Measurements from ENCODE around the gene ACSF3.

Gene ACSF3

DNA sequence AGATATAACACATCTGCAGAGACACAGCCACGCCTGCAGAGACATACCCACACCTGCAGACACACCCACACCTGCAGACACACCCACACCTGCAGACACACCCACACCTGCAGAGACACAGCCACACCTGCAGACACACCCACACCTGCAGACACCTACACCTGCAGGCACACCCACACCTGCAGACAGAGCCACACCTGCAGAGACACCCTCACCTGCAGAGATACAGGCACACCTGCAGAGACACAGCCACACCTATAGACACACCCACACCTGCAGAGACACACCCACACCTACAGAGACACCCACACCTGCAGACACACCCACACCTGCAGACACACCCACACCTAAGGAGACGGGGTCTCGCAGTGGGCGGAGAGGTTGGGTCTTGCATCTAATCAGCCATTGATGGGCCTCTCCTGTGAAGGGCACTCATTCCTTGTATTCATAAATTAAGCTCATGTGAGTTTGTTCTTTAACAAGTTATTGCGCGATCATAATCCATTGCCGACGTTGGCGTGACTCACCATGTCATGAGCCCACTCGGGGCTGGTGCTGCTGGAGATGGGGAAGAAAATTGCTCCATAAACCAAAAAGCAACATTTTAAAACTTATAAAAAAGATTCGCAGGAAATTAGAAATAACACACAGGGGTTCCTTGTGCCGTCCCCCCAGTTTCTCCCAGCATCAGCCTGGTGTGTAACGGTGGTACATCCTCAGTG is 49.0 kb downstream of the ACSF3 start:
- DNase-seq (ENCODE audit: extremely low read depth in 1 of 2, low read depth in 1 of 2): no peak

GRCh38 chr16:89143201-89143741 is 49.6 kb downstream of the ACSF3 start:
- no peak for DNase-seq (ENCODE audit: extremely low read depth in 1 of 2, low read depth in 1 of 2)

GRCh38 chr16:89143911-89144675 is 50.4 kb downstream of the ACSF3 start:
- DNase-seq (ENCODE audit: extremely low read depth in 1 of 2, low read depth in 1 of 2): no peak

GRCh38 chr16:89144681-89145080 is 51.0 kb downstream of the ACSF3 start:
- DNase-seq (ENCODE audit: extremely low read depth in 1 of 2, low read depth in 1 of 2): no peak

DNA sequence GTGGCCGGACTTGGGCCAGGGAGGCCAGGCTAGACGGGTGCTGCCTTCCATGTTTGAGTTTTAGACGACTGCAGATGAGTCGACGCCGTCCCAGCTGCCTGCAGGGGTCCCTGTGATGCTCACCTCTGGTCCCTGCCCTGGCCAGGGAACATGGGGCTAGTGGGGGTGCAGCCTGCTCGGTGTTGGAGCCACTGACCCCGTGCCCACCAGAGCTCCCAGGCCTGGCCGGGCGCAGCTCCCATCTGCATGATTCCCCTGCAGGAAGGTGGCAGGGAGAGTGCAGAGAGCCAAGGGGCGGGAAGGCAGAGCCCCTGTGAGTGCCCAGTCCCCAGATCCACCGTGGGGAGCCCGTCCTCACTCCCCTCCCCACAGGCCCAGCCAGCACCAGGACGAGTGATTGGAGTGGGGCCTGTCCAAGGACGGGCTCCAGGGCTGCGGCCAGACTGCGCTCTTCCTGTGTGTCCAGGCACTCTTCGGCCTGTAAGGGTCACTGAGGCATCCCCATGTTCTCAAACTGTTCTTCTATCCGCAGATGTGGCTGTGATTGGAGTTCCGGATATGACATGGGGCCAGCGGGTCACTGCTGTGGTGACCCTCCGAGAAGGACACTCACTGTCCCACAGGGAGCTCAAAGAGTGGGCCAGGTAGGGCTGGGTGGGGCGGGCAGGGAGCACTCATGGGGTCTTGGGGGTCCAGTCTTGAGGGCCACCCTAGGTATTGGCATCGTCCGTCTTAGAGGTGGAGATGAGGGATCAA is 51.9 kb downstream of the ACSF3 start:
- no peak for DNase-seq (ENCODE audit: extremely low read depth in 1 of 2, low read depth in 1 of 2)

DNA sequence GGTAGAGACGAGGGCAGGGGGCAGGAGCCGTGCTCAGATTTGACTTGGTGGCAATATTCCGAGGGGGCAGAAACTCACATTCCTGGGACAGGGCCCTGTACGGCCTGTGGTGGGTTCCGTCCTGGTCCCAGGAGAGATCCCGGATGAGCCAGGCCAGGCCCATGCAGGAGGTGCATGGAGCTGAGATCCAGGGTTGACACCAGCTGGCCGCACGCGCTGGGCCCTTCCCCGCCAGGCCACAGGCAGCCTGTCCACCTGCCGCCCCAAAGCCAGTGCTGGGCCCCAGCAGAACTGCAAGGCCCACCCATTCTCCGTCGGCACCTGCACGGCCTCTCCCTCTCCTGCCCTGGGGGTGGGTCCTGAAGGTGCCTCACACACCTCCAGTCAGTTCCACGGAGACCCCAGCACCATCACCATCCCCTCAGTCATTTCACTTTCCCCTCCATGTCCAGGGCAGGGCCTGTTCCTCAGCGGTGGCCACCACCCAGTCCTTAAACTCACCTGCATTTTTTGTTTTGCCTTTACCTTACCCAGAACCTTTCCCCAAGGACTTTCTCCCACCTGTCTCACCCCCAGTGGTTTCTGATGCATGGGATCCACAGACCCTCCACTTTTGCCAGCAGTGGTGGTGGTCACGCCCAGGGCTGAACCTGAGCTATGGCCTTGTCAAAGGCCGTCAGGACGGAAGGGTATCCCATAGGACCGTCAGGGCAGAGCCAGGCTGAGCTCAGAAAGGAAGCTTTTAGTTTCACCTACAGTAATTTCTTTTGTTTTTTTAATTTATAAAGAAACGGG is 52.8 kb downstream of the ACSF3 start:
- no peak for DNase-seq (ENCODE audit: extremely low read depth in 1 of 2, low read depth in 1 of 2)

GRCh38 chr16:89147085-89147817 is 53.6 kb downstream of the ACSF3 start:
- no peak for DNase-seq (ENCODE audit: extremely low read depth in 1 of 2, low read depth in 1 of 2)

- no peak for DNase-seq (ENCODE audit: extremely low read depth in 1 of 2, low read depth in 1 of 2)
These were observed 55.7 kb downstream of the ACSF3 start for GRCh38 chr16:89149386-89149785.

GRCh38 chr16:89150090-89150835 is 56.6 kb downstream of the ACSF3 start:
- no peak for DNase-seq (ENCODE audit: extremely low read depth in 1 of 2, low read depth in 1 of 2)

GRCh38 chr16:89150981-89151380 is 57.3 kb downstream of the ACSF3 start:
- DNase-seq (ENCODE audit: extremely low read depth in 1 of 2, low read depth in 1 of 2): no peak

DNA sequence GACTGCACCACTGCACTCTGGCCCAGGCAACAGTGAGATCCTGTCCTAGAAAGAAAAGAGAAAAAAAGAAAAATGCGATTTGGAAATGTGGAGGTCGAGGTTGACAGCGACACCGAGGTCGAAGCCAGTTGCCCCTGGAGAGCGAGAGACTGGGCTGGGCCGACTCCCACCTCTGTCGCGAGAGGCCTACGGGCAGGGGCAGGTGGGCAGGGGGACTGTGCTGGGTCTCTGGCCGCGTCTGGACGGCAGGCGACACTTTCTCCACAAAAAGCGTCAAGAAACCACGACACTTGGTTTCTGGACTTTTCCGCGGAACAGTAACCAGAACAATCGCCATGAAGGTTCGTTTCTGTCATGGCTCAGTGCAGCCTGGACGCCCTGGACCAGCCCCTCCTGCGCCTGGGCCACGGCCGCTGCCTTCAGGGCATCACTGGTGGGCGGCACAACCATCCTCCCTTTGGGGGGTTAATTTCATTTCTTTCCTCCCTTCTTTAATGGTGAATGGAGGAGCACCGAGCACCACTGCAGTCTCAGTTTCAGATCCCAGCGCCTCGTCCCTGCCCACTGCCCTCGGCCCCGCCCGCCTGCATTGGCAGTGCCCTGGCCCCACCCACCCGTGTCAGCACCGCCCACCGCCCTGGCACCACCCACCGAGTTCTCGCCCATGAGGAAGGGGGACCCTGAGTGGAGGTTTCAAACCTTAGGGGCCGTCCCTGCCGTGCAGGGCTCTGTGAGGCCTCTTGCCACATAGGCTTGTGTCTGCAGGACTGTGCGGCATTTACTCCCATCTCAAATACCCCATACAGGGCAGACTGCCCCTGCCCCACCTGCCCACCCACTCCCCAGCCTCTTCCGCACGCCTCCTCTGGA is 59.4 kb downstream of the ACSF3 start:
- no peak for DNase-seq (ENCODE audit: extremely low read depth in 1 of 2, low read depth in 1 of 2)

- no peak for DNase-seq (ENCODE audit: extremely low read depth in 1 of 2, low read depth in 1 of 2)
These were observed 60.2 kb downstream of the ACSF3 start for GRCh38 chr16:89153848-89154271.

GRCh38 chr16:89154390-89155183 is 60.9 kb downstream of the ACSF3 start:
- DNase-seq (ENCODE audit: extremely low read depth in 1 of 2, low read depth in 1 of 2): no peak

- no peak for DNase-seq (ENCODE audit: extremely low read depth in 1 of 2, low read depth in 1 of 2)
These were observed 61.6 kb downstream of the ACSF3 start for GRCh38 chr16:89155184-89155679.

DNA sequence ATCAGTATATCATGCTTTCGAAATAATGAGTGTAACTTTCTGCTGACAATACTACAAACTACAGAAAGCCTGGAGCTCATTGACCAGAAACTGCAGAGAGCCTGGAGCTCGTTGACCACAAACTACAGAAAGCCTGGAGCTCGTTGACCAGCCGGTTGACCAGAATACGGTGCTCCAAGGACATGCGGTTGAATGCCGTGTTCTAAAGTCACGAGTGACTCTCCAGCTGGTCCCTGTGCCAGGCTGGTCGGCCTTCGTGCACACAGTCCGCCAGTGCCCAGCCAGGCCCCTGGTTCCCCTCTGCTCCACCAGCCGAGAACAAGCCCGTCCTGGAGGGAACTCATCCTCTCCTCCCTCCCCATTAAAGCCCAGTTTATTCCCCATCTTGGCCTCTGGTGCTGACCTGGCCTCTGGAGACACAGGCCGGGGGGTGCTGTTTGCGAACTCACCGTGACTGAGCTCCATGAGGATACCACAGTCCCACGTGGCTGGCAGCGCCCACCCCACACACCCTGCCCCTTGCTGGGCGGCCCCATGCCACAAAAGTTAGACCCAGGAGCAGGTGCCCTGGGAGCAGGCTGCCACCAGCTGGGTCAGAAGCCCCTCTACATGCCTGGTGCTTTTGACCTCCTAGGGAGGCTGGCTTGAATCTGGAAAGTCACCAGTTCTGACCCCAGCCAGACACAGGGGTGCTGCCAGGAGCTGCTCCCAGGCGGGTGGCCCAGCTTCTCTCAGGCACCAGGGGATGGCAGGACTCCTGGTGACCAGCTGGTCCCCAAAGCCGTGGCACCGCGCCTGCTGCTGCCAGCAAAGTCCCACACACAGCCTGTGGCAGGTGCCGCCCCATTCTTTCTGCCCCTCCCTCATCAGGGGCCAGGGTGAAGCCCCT is 62.4 kb downstream of the ACSF3 start:
- no peak for DNase-seq (ENCODE audit: extremely low read depth in 1 of 2, low read depth in 1 of 2)
